ENCODE measurements around the gene LMNTD2. TPM values are rescaled to one million over a fixed set of nuclear protein-coding genes. Genes with fewer than 3 reads are reported as not detected.

Gene LMNTD2
- polyA plus RNA-seq, 1 donor from 2014 or later, result 0.61 TPM

DNA sequence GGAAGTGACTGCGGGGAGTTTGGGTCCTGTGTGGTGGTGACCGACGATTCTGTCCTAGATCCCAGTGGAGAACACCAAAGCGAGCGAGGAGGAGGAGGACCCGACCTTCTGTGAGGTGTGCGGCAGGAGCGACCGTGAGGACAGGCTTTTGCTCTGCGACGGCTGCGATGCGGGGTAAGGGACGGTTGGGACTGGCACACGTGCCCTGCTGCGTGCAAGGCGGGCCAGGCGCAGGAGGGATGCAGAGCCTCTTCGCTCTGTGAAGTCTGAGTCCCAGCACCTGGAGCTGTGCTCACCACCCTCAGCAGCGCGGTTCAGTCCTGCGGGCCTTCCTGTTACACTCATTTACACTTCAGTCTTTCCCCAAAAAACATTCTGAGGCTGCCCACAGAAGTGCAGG is 32.0 kb upstream of the LMNTD2 start:
- Histone ChIP-seq H3K9me3 (ENCODE audit: low read length) (no peaks in the 10 kb centered on the region), H3K27ac (ENCODE audit: low read length) (no peak overlapping the region), H2AFZ (ENCODE audit: low read depth, low read length) (no peak overlapping the region), H3K9ac (ENCODE audit: low read length) (no peak overlapping the region), H3K36me3 (ENCODE audit: insufficient read depth, low read length) (peaks cover 4% of the 10 kb centered on the region), H3K4me2 (ENCODE audit: low read length) (no peak overlapping the region), H3K9me2 (ENCODE audit: insufficient read depth, low read length) (no peaks in the 10 kb centered on the region), H3K79me2 (replicated peaks; ENCODE audit: insufficient read depth, low read length) (no peaks in the 10 kb centered on the region), H3K4me3 (ENCODE audit: low read length) (no peak overlapping the region), H3K27me3 (ENCODE audit: insufficient read depth, low read depth, low read length) (no peaks in the 10 kb centered on the region), H4K20me1 (ENCODE audit: insufficient read depth) (no peaks in the 10 kb centered on the region), H3F3A (ENCODE audit: insufficient read depth, low read length, poor library complexity, severe bottlenecking) (no peaks in the 10 kb centered on the region)
- TF ChIP-seq, protein P1, sequence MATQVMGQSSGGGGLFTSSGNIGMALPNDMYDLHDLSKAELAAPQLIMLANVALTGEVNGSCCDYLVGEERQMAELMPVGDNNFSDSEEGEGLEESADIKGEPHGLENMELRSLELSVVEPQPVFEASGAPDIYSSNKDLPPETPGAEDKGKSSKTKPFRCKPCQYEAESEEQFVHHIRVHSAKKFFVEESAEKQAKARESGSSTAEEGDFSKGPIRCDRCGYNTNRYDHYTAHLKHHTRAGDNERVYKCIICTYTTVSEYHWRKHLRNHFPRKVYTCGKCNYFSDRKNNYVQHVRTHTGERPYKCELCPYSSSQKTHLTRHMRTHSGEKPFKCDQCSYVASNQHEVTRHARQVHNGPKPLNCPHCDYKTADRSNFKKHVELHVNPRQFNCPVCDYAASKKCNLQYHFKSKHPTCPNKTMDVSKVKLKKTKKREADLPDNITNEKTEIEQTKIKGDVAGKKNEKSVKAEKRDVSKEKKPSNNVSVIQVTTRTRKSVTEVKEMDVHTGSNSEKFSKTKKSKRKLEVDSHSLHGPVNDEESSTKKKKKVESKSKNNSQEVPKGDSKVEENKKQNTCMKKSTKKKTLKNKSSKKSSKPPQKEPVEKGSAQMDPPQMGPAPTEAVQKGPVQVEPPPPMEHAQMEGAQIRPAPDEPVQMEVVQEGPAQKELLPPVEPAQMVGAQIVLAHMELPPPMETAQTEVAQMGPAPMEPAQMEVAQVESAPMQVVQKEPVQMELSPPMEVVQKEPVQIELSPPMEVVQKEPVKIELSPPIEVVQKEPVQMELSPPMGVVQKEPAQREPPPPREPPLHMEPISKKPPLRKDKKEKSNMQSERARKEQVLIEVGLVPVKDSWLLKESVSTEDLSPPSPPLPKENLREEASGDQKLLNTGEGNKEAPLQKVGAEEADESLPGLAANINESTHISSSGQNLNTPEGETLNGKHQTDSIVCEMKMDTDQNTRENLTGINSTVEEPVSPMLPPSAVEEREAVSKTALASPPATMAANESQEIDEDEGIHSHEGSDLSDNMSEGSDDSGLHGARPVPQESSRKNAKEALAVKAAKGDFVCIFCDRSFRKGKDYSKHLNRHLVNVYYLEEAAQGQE (IDR thresholded peaks at IDR 0.05; ENCODE audit: borderline replicate concordance), result no peak
- TF ChIP-seq POLR2AphosphoS5 (IDR thresholded peaks at IDR 0.05), result no peak
- TF ChIP-seq RAD21 (conservative IDR thresholded peaks at IDR 0.05), result no peak
- TF ChIP-seq MXI1 (conservative IDR thresholded peaks at IDR 0.05; ENCODE audit: poor library complexity, severe bottlenecking), result no peak

DNA sequence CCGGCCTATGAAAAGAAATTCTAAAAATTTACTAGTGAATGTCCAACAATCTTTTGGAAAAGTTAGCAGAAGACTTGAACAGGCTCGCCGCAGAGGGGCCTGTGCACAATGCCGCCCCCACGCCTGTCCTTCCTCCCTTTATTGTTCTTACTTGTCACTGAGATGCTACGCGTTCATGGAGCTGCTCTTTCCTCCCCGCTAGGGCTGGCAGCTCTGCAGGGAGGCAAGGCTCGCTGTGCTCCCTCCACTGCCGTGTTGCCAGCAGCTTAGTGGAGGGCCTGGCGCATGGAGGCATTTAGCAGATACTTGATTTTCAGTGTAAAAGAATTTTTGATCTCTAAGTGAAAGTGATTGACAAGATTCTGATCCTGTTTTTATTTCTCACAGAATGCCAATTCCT is 30.5 kb upstream of the LMNTD2 start:
- Histone ChIP-seq H3F3A (ENCODE audit: insufficient read depth, low read length, poor library complexity, severe bottlenecking) (no peaks in the 10 kb centered on the region), H3K9ac (ENCODE audit: low read length) (no peak overlapping the region), H3K27me3 (ENCODE audit: insufficient read depth, low read depth, low read length) (no peaks in the 10 kb centered on the region), H2AFZ (ENCODE audit: low read depth, low read length) (no peak overlapping the region), H3K79me2 (replicated peaks; ENCODE audit: insufficient read depth, low read length) (no peaks in the 10 kb centered on the region), H3K36me3 (ENCODE audit: insufficient read depth, low read length) (peaks cover 4% of the 10 kb centered on the region), H4K20me1 (ENCODE audit: insufficient read depth) (no peaks in the 10 kb centered on the region), H3K4me2 (ENCODE audit: low read length) (no peak overlapping the region), H3K4me3 (ENCODE audit: low read length) (no peak overlapping the region), H3K9me2 (ENCODE audit: insufficient read depth, low read length) (no peaks in the 10 kb centered on the region), H3K9me3 (ENCODE audit: low read length) (no peaks in the 10 kb centered on the region), H3K27ac (ENCODE audit: low read length) (no peak overlapping the region)
- TF ChIP-seq EZH2 (IDR thresholded peaks at IDR 0.05; ENCODE audit: borderline replicate concordance, insufficient read depth, low read length, poor library complexity, severe bottlenecking) (no peak), SMC3 (conservative IDR thresholded peaks at IDR 0.05; ENCODE audit: poor library complexity) (no peak), RAD21 (conservative IDR thresholded peaks at IDR 0.05) (no peak), TAF1 (IDR thresholded peaks at IDR 0.05; ENCODE audit: low read depth) (no peak), MXI1 (conservative IDR thresholded peaks at IDR 0.05; ENCODE audit: poor library complexity, severe bottlenecking) (no peak), EP300 (conservative IDR thresholded peaks at IDR 0.05; ENCODE audit: poor library complexity, severe bottlenecking) (no peak)
- TF ChIP-seq, protein P2, sequence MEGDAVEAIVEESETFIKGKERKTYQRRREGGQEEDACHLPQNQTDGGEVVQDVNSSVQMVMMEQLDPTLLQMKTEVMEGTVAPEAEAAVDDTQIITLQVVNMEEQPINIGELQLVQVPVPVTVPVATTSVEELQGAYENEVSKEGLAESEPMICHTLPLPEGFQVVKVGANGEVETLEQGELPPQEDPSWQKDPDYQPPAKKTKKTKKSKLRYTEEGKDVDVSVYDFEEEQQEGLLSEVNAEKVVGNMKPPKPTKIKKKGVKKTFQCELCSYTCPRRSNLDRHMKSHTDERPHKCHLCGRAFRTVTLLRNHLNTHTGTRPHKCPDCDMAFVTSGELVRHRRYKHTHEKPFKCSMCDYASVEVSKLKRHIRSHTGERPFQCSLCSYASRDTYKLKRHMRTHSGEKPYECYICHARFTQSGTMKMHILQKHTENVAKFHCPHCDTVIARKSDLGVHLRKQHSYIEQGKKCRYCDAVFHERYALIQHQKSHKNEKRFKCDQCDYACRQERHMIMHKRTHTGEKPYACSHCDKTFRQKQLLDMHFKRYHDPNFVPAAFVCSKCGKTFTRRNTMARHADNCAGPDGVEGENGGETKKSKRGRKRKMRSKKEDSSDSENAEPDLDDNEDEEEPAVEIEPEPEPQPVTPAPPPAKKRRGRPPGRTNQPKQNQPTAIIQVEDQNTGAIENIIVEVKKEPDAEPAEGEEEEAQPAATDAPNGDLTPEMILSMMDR (IDR thresholded peaks at IDR 0.05; ENCODE audit: poor library complexity, severe bottlenecking), result no peak

DNA sequence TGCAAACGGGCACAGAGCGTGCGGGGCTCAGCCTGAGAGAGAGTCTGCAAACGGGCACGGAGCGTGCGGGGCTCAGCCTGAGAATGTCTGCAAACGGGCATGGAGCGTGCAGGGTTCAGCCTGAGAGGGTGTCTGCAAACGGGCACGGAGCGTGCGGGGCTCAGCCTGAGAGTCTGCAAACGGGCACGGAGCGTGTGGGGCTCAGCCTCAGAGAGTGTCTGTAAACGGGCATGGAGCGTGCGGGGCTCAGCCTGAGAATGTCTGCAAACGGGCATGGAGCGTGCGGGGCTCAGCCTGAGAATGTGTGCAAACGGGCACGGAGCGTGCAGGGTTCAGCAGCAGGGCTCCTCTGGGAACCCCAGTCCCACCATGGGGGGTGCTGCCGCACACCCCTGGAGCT is 29.3 kb upstream of the LMNTD2 start:
- no peak overlapping the region for H3K4me2 ChIP-seq (ENCODE audit: low read length)
- H3K79me2 ChIP-seq (replicated peaks; ENCODE audit: insufficient read depth, low read length), result no peaks in the 10 kb centered on the region
- TF ChIP-seq POLR2AphosphoS5 (IDR thresholded peaks at IDR 0.05) (no peak), SMC3 (conservative IDR thresholded peaks at IDR 0.05; ENCODE audit: poor library complexity) (no peak)
- no peak overlapping the region for H3K27ac ChIP-seq (ENCODE audit: low read length)
- H2AFZ ChIP-seq (ENCODE audit: low read depth, low read length), result no peak overlapping the region
- H3K4me3 ChIP-seq (ENCODE audit: low read length), result no peak overlapping the region
- H4K20me1 ChIP-seq (ENCODE audit: insufficient read depth), result no peaks in the 10 kb centered on the region
- H3K9me2 ChIP-seq (ENCODE audit: insufficient read depth, low read length), result no peaks in the 10 kb centered on the region
- H3K27me3 ChIP-seq (ENCODE audit: insufficient read depth, low read depth, low read length), result no peaks in the 10 kb centered on the region
- no peaks in the 10 kb centered on the region for H3K36me3 ChIP-seq (ENCODE audit: insufficient read depth, low read length)
- H3K9me3 ChIP-seq (ENCODE audit: low read length), result no peaks in the 10 kb centered on the region
- H3F3A ChIP-seq (ENCODE audit: insufficient read depth, low read length, poor library complexity, severe bottlenecking), result no peaks in the 10 kb centered on the region
- H3K9ac ChIP-seq (ENCODE audit: low read length), result no peak overlapping the region
